Caco-2 (cell line): Measurements from ENCODE around the gene CD2AP. TPM values are rescaled to one million over a fixed set of nuclear protein-coding genes. Genes with fewer than 3 reads are reported as not detected.

Experiments used
- BruUV-seq: library from RNA; stranded (reverse); fragments of 400-500 nt; replicated peaks from 2 replicates; lab custom pipeline; 2021; lab: Mats Ljungman, UMichigan
- CTCF ChIA-PET: fragments of 300-600 bp; sonication (Branson Sonifier 250); formaldehyde crosslinking; loops from one replicate; lab custom pipeline; 2022; ENCODE audit warnings: antibody characterized with exemption; lab: Charles Lee
- POLR2A ChIA-PET: fragments of 300-600 bp; sonication (Branson Sonifier 250); formaldehyde crosslinking; loops from one replicate; lab custom pipeline; 2022; ENCODE audit warnings: antibody characterized with exemption; lab: Charles Lee
- DNase-seq, 2 experiments: peaks; one replicate each; pipeline versions ENCODE4 v3.0.0 to v3.0.0-alpha.2; 2020 to 2022
- H3K27me3 ChIP-seq: replicated peaks from 2 replicates; pipeline ENCODE4 v1.6.0; 2011; ENCODE audit warnings: low read length; ENCODE audit not compliant: control insufficient read depth, insufficient read depth
- H3K36me3 ChIP-seq: 2 replicates; pipeline ENCODE4 v1.5.1; 2011; ENCODE audit warnings: low read length; ENCODE audit not compliant: control insufficient read depth, insufficient read depth
- H3K4me1 ChIP-seq: fragments of 250-450 bp; sonication (Bioruptor Pico); 2 replicates; pipeline ENCODE4 v1.5.1; 2020; ENCODE audit warnings: mild to moderate bottlenecking
- H3K4me3 ChIP-seq: 2 replicates; pipeline ENCODE4 v1.5.1; 2011; ENCODE audit warnings: low read depth, mild to moderate bottlenecking, control low read depth, low read length
- H3K9me3 ChIP-seq: fragments of 250-450 bp; sonication (Bioruptor Pico); 2 replicates; pipeline ENCODE4 v1.5.1; 2020; ENCODE audit warnings: mild to moderate bottlenecking, moderate library complexity
- H3K27ac Mint-ChIP-seq: one replicate; pipeline ENCODE4 v1.8.0; 2022; ENCODE audit warnings: mixed read lengths; ENCODE audit not compliant: unreplicated experiment
- H3K27me3 Mint-ChIP-seq: one replicate; pipeline ENCODE4 v1.8.0; 2022; ENCODE audit warnings: mixed read lengths; ENCODE audit not compliant: insufficient read depth, unreplicated experiment
- H3K36me3 Mint-ChIP-seq: one replicate; pipeline ENCODE4 v1.8.0; 2022; ENCODE audit warnings: mild to moderate bottlenecking, mixed read lengths; ENCODE audit not compliant: insufficient read depth, unreplicated experiment
- H3K4me1 Mint-ChIP-seq: one replicate; pipeline ENCODE4 v1.8.0; 2022; ENCODE audit warnings: low read depth, mixed read lengths; ENCODE audit not compliant: unreplicated experiment
- H3K4me3 Mint-ChIP-seq: one replicate; pipeline ENCODE4 v1.8.0; 2022; ENCODE audit warnings: mild to moderate bottlenecking, moderate library complexity, mixed read lengths; ENCODE audit not compliant: unreplicated experiment
- H3K9me3 Mint-ChIP-seq: one replicate; pipeline ENCODE4 v1.8.0; 2022; ENCODE audit warnings: mixed read lengths; ENCODE audit not compliant: unreplicated experiment
- CTCF ChIP-seq, 2 experiments: fragments of 200-600 bp in 1 of 2; IDR thresholded peaks; 1 replicate in 1 of 2; 2 replicates in 1 of 2; pipeline versions ENCODE4 v1.5.1 to v1.8.0; 2011 to 2022; ENCODE audit warnings: antibody characterized with exemption in 1 of 2, control low read depth in 1 of 2, inconsistent platforms in 1 of 2, low read depth in 1 of 2, low read length in 1 of 2, mild to moderate bottlenecking in 1 of 2, moderate library complexity in 1 of 2; ENCODE audit not compliant: insufficient read depth in 1 of 2, severe bottlenecking in 1 of 2, unreplicated experiment in 1 of 2
- intact Hi-C: fragments of 100-400 bp; cut with micrococcal nuclease; formaldehyde crosslinking; loops from one replicate; pipeline ENCODE4 v1.10.0; 2022; ENCODE audit not compliant: unreplicated experiment
- total RNA-seq: library from RNA; stranded (reverse); gene quantifications from 2 replicates; pipeline ENCODE4 v1.2.3, GENCODE V29; 2022

The CD2AP gene
- total RNA-seq, 1 experiment from 2014 or later = 65.3 TPM

- peaks cover 23% of the 10 kb centered on the region for H3K4me1 ChIP-seq
Observed at GRCh38 chr6:47456536-47456975, 21.0 kb upstream of the CD2AP start.

GRCh38 chr6:47457370-47457769 lies 20.2 kb upstream of the CD2AP start:
- Histone ChIP-seq H3K27me3 (no peaks in the 10 kb centered on the region), H3K4me3 (no peak overlapping the region), H3K9me3 (no peaks in the 10 kb centered on the region), H3K4me1 (peaks cover 23% of the 10 kb centered on the region), H3K36me3 (no peaks in the 10 kb centered on the region)
- H3K4me1 Mint-ChIP-seq = peaks cover 14% of the 10 kb centered on the region
- H3K27ac Mint-ChIP-seq = no peak overlapping the region
- intact Hi-C loops = no loop called here
- ChIA-PET POLR2A (no interaction called here), CTCF (no interaction called here)
- DNase-seq = no peak
- no peak overlapping the region for H3K4me3 Mint-ChIP-seq
- H3K9me3 Mint-ChIP-seq = no peaks in the 10 kb centered on the region
- no peaks in the 10 kb centered on the region for H3K36me3 Mint-ChIP-seq
- no peak for TF ChIP-seq CTCF (IDR thresholded peaks at IDR 0.05; ENCODE audit: insufficient read depth in 1 of 2, low read depth in 1 of 2, low read length in 1 of 2, severe bottlenecking in 1 of 2, unreplicated experiment in 1 of 2)
- H3K27me3 Mint-ChIP-seq = no peaks in the 10 kb centered on the region
- no TSS peak for BruUV-seq

More at GRCh38 chr6:47456536-47456975, 21.0 kb upstream of the CD2AP start:
- intact Hi-C loops = no loop called here
- Mint-ChIP-seq H3K4me1 (peaks cover 14% of the 10 kb centered on the region), H3K27ac (no peak overlapping the region), H3K9me3 (no peaks in the 10 kb centered on the region), H3K27me3 (no peaks in the 10 kb centered on the region), H3K36me3 (no peaks in the 10 kb centered on the region), H3K4me3 (no peak overlapping the region)
- TF ChIP-seq CTCF (IDR thresholded peaks at IDR 0.05; ENCODE audit: insufficient read depth in 1 of 2, low read depth in 1 of 2, low read length in 1 of 2, severe bottlenecking in 1 of 2, unreplicated experiment in 1 of 2) = no peak
- Histone ChIP-seq H3K36me3 (no peaks in the 10 kb centered on the region), H3K27me3 (no peaks in the 10 kb centered on the region), H3K4me3 (no peak overlapping the region), H3K9me3 (no peaks in the 10 kb centered on the region)
- ChIA-PET POLR2A (no interaction called here), CTCF (no interaction called here)
- no peak for DNase-seq
- BruUV-seq = no TSS peak

GRCh38 chr6:47464052-47464451 lies 13.5 kb upstream of the CD2AP start:
- Mint-ChIP-seq H3K27ac (no peak overlapping the region), H3K4me1 (peaks cover 21% of the 10 kb centered on the region), H3K36me3 (no peaks in the 10 kb centered on the region), H3K27me3 (no peaks in the 10 kb centered on the region), H3K4me3 (no peak overlapping the region), H3K9me3 (peaks cover 6% of the 10 kb centered on the region)
- ChIA-PET POLR2A (no interaction called here), CTCF (no interaction called here)
- Histone ChIP-seq H3K4me1 (peaks cover 24% of the 10 kb centered on the region), H3K36me3 (no peaks in the 10 kb centered on the region), H3K9me3 (no peaks in the 10 kb centered on the region), H3K4me3 (no peak overlapping the region), H3K27me3 (no peaks in the 10 kb centered on the region)
- intact Hi-C loops = no loop called here
- DNase-seq = no peak
- TF ChIP-seq CTCF (IDR thresholded peaks at IDR 0.05; ENCODE audit: insufficient read depth in 1 of 2, low read depth in 1 of 2, low read length in 1 of 2, severe bottlenecking in 1 of 2, unreplicated experiment in 1 of 2) = no peak
- BruUV-seq = no TSS peak
